ENCODE measurements around the gene GPD1L. TPM values are rescaled to one million over a fixed set of nuclear protein-coding genes. Genes with fewer than 3 reads are reported as not detected.
"Not testable (repeated sequence)": the region's sequence is repeated elsewhere in the genome, so short reads cannot be mapped to it uniquely, and the experiment has no call there.

GPD1L gene
- total RNA-seq, 1 donor from 2014 or later = 13.0 TPM

DNA sequence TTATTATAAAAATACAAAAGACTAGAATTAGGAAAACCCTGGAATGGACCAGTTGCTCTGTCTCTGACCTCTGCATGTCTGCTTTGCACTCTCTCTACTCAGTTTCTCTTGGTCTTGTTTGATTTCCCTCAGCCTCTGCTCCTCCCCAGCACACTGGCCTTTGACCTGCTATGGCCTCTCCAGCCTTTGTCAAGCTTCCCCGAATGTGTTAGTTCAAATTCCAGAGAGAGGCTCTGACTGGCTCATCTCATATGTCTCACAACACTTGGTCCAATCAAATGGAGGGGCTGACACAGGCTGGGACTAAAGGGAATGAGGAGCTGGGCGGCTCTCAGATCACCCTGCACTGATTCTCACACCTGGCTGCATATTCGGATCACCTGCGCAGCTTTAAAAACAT, 79.7 kb downstream of the GPD1L start:
- H3K36me3 Mint-ChIP-seq (ENCODE audit: low read depth) = no peaks in the 10 kb centered on the region
- no peak for DNase-seq (ENCODE audit: low spot score)
- no peak overlapping the region for H3K4me3 Mint-ChIP-seq (ENCODE audit: unreplicated experiment)
- no peaks in the 10 kb centered on the region for H3K4me1 Mint-ChIP-seq (ENCODE audit: low read depth)
- no peaks in the 10 kb centered on the region for H3K9me3 Mint-ChIP-seq (ENCODE audit: low read depth)
- no peak overlapping the region for H3K27ac Mint-ChIP-seq (ENCODE audit: unreplicated experiment)
- no peaks in the 10 kb centered on the region for H3K27me3 Mint-ChIP-seq (ENCODE audit: low read depth)
- TF ChIP-seq CTCF (IDR thresholded peaks at IDR 0.05) = no peak

DNA sequence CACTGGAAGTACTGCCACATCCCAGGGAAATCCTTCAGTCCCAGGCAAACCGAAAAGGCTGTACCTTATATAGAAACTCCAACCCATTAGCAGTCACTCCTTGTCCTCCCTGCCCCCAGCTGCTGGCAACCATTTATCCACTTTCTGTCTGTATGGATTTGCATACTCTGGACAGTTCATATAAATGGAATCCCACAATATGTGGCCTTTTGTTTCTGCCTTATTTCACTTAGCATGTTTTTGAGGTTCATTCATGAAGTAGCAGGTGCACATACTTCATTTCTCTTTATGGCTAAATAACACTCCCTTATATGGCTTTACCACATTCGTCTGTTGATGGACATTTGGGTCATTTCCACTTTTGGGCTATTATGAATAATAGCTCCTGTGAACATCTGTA, 80.5 kb downstream of the GPD1L start:
- no peaks in the 10 kb centered on the region for H3K36me3 Mint-ChIP-seq (ENCODE audit: low read depth)
- no peak for DNase-seq (ENCODE audit: low spot score)

DNA sequence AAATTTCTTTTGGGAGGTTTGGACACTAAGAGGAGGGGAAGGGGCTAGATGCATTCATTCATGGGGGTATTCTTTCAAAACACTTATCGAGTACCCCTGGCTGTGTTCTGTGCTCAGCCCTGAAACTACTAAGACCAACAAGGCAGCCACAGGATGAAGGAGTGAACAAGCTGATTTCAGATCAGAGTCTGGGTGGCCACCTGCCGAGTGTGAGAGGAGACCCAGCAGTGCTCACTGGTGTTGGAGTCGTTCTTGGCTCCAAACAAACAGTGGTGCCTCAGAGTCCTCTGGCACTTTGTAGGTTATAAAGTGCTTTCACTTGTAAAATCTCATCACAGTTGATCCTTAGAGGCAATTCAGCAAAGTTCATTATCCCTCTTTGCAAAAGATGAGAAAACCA, 83.3 kb downstream of the GPD1L start:
- no peaks in the 10 kb centered on the region for H3K9me3 Mint-ChIP-seq (ENCODE audit: low read depth)
- no peak overlapping the region for H3K27ac Mint-ChIP-seq (ENCODE audit: unreplicated experiment)
- DNase-seq (ENCODE audit: low spot score) = no peak
- H3K4me3 Mint-ChIP-seq (ENCODE audit: unreplicated experiment) = no peak overlapping the region
- TF ChIP-seq CTCF (IDR thresholded peaks at IDR 0.05) = no peak
- H3K4me1 Mint-ChIP-seq (ENCODE audit: low read depth) = no peaks in the 10 kb centered on the region
- no peaks in the 10 kb centered on the region for H3K27me3 Mint-ChIP-seq (ENCODE audit: low read depth)
- no peaks in the 10 kb centered on the region for H3K36me3 Mint-ChIP-seq (ENCODE audit: low read depth)

More for the DNA sequence above, 80.5 kb downstream of the GPD1L start:
- Mint-ChIP-seq H3K27me3 (ENCODE audit: low read depth) (no peaks in the 10 kb centered on the region), H3K27ac (ENCODE audit: unreplicated experiment) (no peak overlapping the region), H3K9me3 (ENCODE audit: low read depth) (no peaks in the 10 kb centered on the region), H3K4me1 (ENCODE audit: low read depth) (no peaks in the 10 kb centered on the region), H3K4me3 (ENCODE audit: unreplicated experiment) (no peak overlapping the region)
- no peak for TF ChIP-seq CTCF (IDR thresholded peaks at IDR 0.05)

DNA sequence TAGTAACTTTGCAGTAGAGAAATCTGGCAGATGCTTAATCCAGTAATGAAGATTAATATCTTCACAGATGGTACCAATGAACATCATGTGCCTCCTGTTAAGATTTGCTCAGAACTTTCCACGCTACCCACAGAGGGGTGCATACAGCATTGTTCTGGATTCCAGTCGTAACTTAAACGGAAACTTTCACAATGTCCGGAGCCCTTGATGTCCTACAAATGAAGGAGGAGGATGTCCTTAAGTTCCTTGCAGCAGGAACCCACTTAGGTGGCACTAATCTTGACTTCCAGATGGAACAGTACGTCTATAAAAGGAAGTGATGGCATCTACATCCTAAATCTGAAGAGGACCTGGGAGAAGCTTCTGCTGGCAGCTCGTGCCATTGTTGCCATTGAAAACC, 84.1 kb downstream of the GPD1L start:
- H3K4me1 Mint-ChIP-seq (ENCODE audit: low read depth); H3K27ac Mint-ChIP-seq (ENCODE audit: unreplicated experiment); H3K36me3 Mint-ChIP-seq (ENCODE audit: low read depth); H3K27me3 Mint-ChIP-seq (ENCODE audit: low read depth); DNase-seq (ENCODE audit: low spot score); H3K9me3 Mint-ChIP-seq (ENCODE audit: low read depth); H3K4me3 Mint-ChIP-seq (ENCODE audit: unreplicated experiment): not testable (repeated sequence)

DNA sequence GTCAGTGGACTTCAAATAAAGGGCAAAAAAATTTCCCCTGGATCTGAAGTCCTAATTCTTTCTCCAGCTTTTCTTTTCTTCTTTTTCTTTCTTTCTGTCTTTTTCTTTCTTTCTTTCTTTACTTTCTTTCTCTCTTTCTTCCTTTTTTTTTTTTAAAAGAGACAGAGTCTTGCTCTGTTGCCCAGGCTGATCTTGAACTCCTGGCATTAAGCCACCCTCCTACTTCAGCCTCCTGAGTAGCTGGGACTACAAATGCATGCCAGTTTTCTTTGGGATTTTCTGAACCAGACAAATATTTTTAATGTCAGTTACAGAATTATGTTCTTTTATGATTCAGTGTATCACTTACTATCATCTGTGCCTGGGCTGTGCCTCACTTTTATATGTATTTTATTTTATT, 86.7 kb downstream of the GPD1L start:
- DNase-seq (ENCODE audit: low spot score) = no peak
- Mint-ChIP-seq H3K27ac (ENCODE audit: unreplicated experiment) (no peak overlapping the region), H3K36me3 (ENCODE audit: low read depth) (no peaks in the 10 kb centered on the region), H3K27me3 (ENCODE audit: low read depth) (no peaks in the 10 kb centered on the region), H3K4me3 (ENCODE audit: unreplicated experiment) (no peak overlapping the region), H3K4me1 (ENCODE audit: low read depth) (peaks cover 3% of the 10 kb centered on the region), H3K9me3 (ENCODE audit: low read depth) (no peaks in the 10 kb centered on the region)
- no peak for TF ChIP-seq CTCF (IDR thresholded peaks at IDR 0.05)

GRCh38 chr3:32194653-32195052, 88.2 kb downstream of the GPD1L start:
- H3K9me3 Mint-ChIP-seq (ENCODE audit: low read depth) = no peaks in the 10 kb centered on the region
- DNase-seq (ENCODE audit: low spot score) = no peak
- TF ChIP-seq CTCF (IDR thresholded peaks at IDR 0.05) = no peak
- no peaks in the 10 kb centered on the region for H3K36me3 Mint-ChIP-seq (ENCODE audit: low read depth)
- no peaks in the 10 kb centered on the region for H3K27me3 Mint-ChIP-seq (ENCODE audit: low read depth)
- peaks cover 3% of the 10 kb centered on the region for H3K4me1 Mint-ChIP-seq (ENCODE audit: low read depth)
- H3K4me3 Mint-ChIP-seq (ENCODE audit: unreplicated experiment) = no peak overlapping the region
- H3K27ac Mint-ChIP-seq (ENCODE audit: unreplicated experiment) = no peak overlapping the region

All from chondrocyte (in vitro differentiated cells).